GM23338 (cell line): ENCODE results near the gene ALMS1. TPM values are rescaled to one million over a fixed set of nuclear protein-coding genes. Genes with fewer than 3 reads are reported as not detected.
A peak's percentile ranks its signal among the peaks of the same experiment; 100 is the strongest.

Source experiments
- ATAC-seq: fragments of 200-7000 bp; cut with Tn5 transposase; 3 replicates; pipeline ENCODE4 v1.9.1; 2020
- DNase-seq: peaks from one replicate; pipeline ENCODE4 v3.0.0-alpha.2; 2015; ENCODE audit warnings: low spot score
- H2AFZ ChIP-seq: fragments of 200-600 bp; sonication (generic); 2 replicates; pipeline ENCODE4 v1.8.0; 2016; ENCODE audit warnings: antibody characterized with exemption, mild to moderate bottlenecking, moderate library complexity
- H3F3A ChIP-seq: fragments of 200-600 bp; sonication (generic); replicated peaks from 2 replicates; pipeline ENCODE4 v1.8.0; 2017; ENCODE audit warnings: antibody characterized with exemption, mixed run types, low read depth
- H3K27ac ChIP-seq: fragments of 200-600 bp; sonication (generic); 2 replicates; pipeline ENCODE4 v1.6.1; 2016; ENCODE audit warnings: low read depth
- H3K27me3 ChIP-seq: fragments of 200-600 bp; sonication (generic); 2 replicates; pipeline ENCODE4 v1.8.0; 2016; ENCODE audit warnings: mild to moderate bottlenecking, mixed run types, moderate library complexity; ENCODE audit not compliant: insufficient read depth
- H3K36me3 ChIP-seq: fragments of 200-600 bp; sonication (generic); 2 replicates; pipeline ENCODE4 v1.8.0; 2016; ENCODE audit warnings: mild to moderate bottlenecking; ENCODE audit not compliant: insufficient read depth
- H3K4me1 ChIP-seq: fragments of 200-600 bp; sonication (generic); 2 replicates; pipeline ENCODE4 v1.8.0; 2016; ENCODE audit warnings: mild to moderate bottlenecking, moderate library complexity; ENCODE audit not compliant: insufficient read depth
- H3K4me2 ChIP-seq: fragments of 200-600 bp; sonication (generic); 2 replicates; pipeline ENCODE4 v1.7.1; 2017; ENCODE audit warnings: mixed run types
- H3K4me3 ChIP-seq: fragments of 200-600 bp; sonication (generic); 2 replicates; pipeline ENCODE4 v1.6.1; 2016; ENCODE audit warnings: mixed run types
- H3K79me2 ChIP-seq: fragments of 200-600 bp; sonication (generic); replicated peaks from 2 replicates; pipeline ENCODE4 v1.8.0; 2017; ENCODE audit warnings: mild to moderate bottlenecking; ENCODE audit not compliant: insufficient read depth
- H3K9me2 ChIP-seq: fragments of 200-600 bp; sonication (generic); 2 replicates; pipeline ENCODE4 v1.8.0; 2017; ENCODE audit not compliant: insufficient read depth
- H4K20me1 ChIP-seq: fragments of 200-600 bp; sonication (generic); replicated peaks from 2 replicates; pipeline ENCODE4 v1.8.0; 2017; ENCODE audit warnings: mild to moderate bottlenecking; ENCODE audit not compliant: insufficient read depth
- H3K27ac Mint-ChIP-seq: 2 replicates; pipeline ENCODE4 v1.8.0; 2020; ENCODE audit warnings: inconsistent platforms, mild to moderate bottlenecking, moderate library complexity, mixed read lengths
- H3K27me3 Mint-ChIP-seq: 3 replicates; pipeline ENCODE4 v1.8.0; 2022; ENCODE audit warnings: low read depth, mild to moderate bottlenecking, moderate library complexity, mixed read lengths, inconsistent platforms; ENCODE audit not compliant: insufficient read depth, poor library complexity
- H3K36me3 Mint-ChIP-seq: 3 replicates; pipeline ENCODE4 v1.8.0; 2021; ENCODE audit warnings: low read depth, mild to moderate bottlenecking, inconsistent platforms, moderate library complexity, mixed read lengths
- H3K4me1 Mint-ChIP-seq: 3 replicates; pipeline ENCODE4 v1.8.0; 2020; ENCODE audit warnings: mild to moderate bottlenecking, inconsistent platforms, mixed read lengths
- H3K4me3 Mint-ChIP-seq: 3 replicates; pipeline ENCODE4 v1.8.0; 2021; ENCODE audit warnings: moderate library complexity, mild to moderate bottlenecking, inconsistent platforms, mixed read lengths
- H3K9me3 Mint-ChIP-seq: 3 replicates; pipeline ENCODE4 v1.8.0; 2020; ENCODE audit warnings: moderate library complexity, mild to moderate bottlenecking, inconsistent platforms, mixed read lengths
- CREB1 ChIP-seq: fragments of 250-450 bp; sonication (Bioruptor Pico); IDR thresholded peaks from 2 replicates; pipeline ENCODE4 v1.5.0; 2020; ENCODE audit warnings: low read depth, mild to moderate bottlenecking, moderate library complexity
- CTCF ChIP-seq, 2 experiments: fragments of 200-600 bp in 1 of 2; sonication (generic) in 1 of 2; conservative IDR thresholded peaks; 2 replicates each; pipeline versions ENCODE4 v1.5.1 to v1.6.1; 2016 to 2017; ENCODE audit warnings: antibody characterized with exemption in 2 of 2, low read depth in 2 of 2, mild to moderate bottlenecking in 2 of 2, moderate library complexity in 1 of 2
- ETS1 ChIP-seq: IDR thresholded peaks from 2 replicates; pipeline ENCODE4 v1.6.1; 2016; ENCODE audit warnings: antibody characterized with exemption
- EZH2 ChIP-seq: fragments of 200-600 bp; sonication (generic); IDR thresholded peaks from one replicate; pipeline ENCODE4 v1.8.0; 2017; ENCODE audit warnings: antibody characterized with exemption, mild to moderate bottlenecking, low read depth; ENCODE audit not compliant: unreplicated experiment
- EZH2phosphoT487 ChIP-seq: fragments of 200-600 bp; sonication (generic); IDR thresholded peaks from one replicate; pipeline ENCODE4 v1.8.1; 2018; ENCODE audit warnings: antibody characterized with exemption; ENCODE audit not compliant: unreplicated experiment
- JUNB ChIP-seq: IDR thresholded peaks from one replicate; pipeline ENCODE4 v1.6.1; 2016; ENCODE audit warnings: antibody characterized with exemption; ENCODE audit not compliant: unreplicated experiment
- NANOG ChIP-seq: IDR thresholded peaks from 2 replicates; pipeline ENCODE4 v1.6.1; 2016; ENCODE audit warnings: antibody characterized with exemption, borderline replicate concordance
- POLR2AphosphoS5 ChIP-seq: IDR thresholded peaks from 2 replicates; pipeline ENCODE4 v1.6.1; 2016; ENCODE audit warnings: antibody characterized with exemption, low read depth
- REST ChIP-seq: IDR thresholded peaks from one replicate; pipeline ENCODE4 v1.6.1; 2018; ENCODE audit warnings: antibody characterized with exemption; ENCODE audit not compliant: unreplicated experiment
- STAT1 ChIP-seq: IDR thresholded peaks from one replicate; pipeline ENCODE4 v1.6.1; 2016; ENCODE audit warnings: antibody characterized with exemption; ENCODE audit not compliant: unreplicated experiment
- ZNF114 ChIP-seq: fragments of 250-450 bp; sonication (Bioruptor Pico); IDR thresholded peaks from 2 replicates; pipeline ENCODE4 v1.5.0; 2020; ENCODE audit warnings: mild to moderate bottlenecking, moderate library complexity
- ZNF331 ChIP-seq: fragments of 250-450 bp; sonication (Bioruptor Pico); IDR thresholded peaks from 2 replicates; pipeline ENCODE4 v1.5.0; 2020; ENCODE audit warnings: low read depth, mild to moderate bottlenecking, moderate library complexity
- ZNF462 ChIP-seq: fragments of 250-450 bp; sonication (Bioruptor Pico); IDR thresholded peaks from 2 replicates; pipeline ENCODE4 v1.5.0; 2020; ENCODE audit warnings: mild to moderate bottlenecking, moderate library complexity
- polyA plus RNA-seq: library from polyadenylated mRNA; unstranded; fragments of >200 nt; fragmentation: Nextera tagmentation; extraction: Ambion mirVana; gene quantifications from 2 replicates; pipeline ENCODE4 v1.2.1, GENCODE V29; 2016
- total RNA-seq: library from RNA; depleted of rRNA; stranded (reverse); fragments of >200 nt; shearing (Covaris generic); gene quantifications from 2 replicates; pipeline ENCODE4 v1.2.3, GENCODE V29; 2014

The ALMS1 gene
- total and polyA plus RNA-seq, 2 experiments from 2014 or later, result 38.8 to 65.7 TPM

GRCh38 chr2:73385123-73385503 is 523 bp upstream of the ALMS1 start:
- peak overlapping the region; percentile 67; the same call in 1 of the 2 replicates for H3K27ac ChIP-seq

More at GRCh38 chr2:73385123-73385503, 523 bp upstream of the ALMS1 start:
- Mint-ChIP-seq H3K4me1 (peaks cover 14% of the 10 kb centered on the region), H3K27me3 (peaks cover 8% of the 10 kb centered on the region), H3K4me3 (peak overlapping the region; percentile 94), H3K9me3 (no peaks in the 10 kb centered on the region), H3K36me3 (no peaks in the 10 kb centered on the region), H3K27ac (peak overlapping the region; percentile 29; the same call in 1 of the 2 replicates)
- Histone ChIP-seq H4K20me1 (peaks cover 10% of the 10 kb centered on the region; the same call in 1 of the 2 replicates), H3K4me1 (peaks cover 10% of the 10 kb centered on the region; the same call in 1 of the 2 replicates), H3K4me3 (peak overlapping the region; percentile 98), H3K9me2 (no peaks in the 10 kb centered on the region), H3K27me3 (peaks cover 31% of the 10 kb centered on the region), H3K79me2 (peaks cover 38% of the 10 kb centered on the region), H3K36me3 (no peaks in the 10 kb centered on the region), H2AFZ (peak overlapping the region; percentile 97), H3F3A (0 out of 2 replicates have a peak, but pooled peaks cover 3% of the 10 kb centered on the region), H3K4me2 (peak overlapping the region; percentile 74)
- TF ChIP-seq REST (no peak), ETS1 (no peak), POLR2AphosphoS5 (no peak), CREB1 (CRISPR knock-in tag) (no peak), STAT1 (no peak), NANOG (no peak), ZNF331 (no peak), ZNF114 (CRISPR knock-in tag) (no peak), CTCF (conservative IDR thresholded peaks at IDR 0.05; ENCODE audit: low read depth in 2 of 2) (no peak), JUNB (no peak), EZH2 (no peak), ZNF462 (CRISPR knock-in tag) (no peak), EZH2phosphoT487 (no peak)
- DNase-seq, result no peak
- no peak for ATAC-seq
